Measurements from ENCODE around the gene ZNF70.

DNA sequence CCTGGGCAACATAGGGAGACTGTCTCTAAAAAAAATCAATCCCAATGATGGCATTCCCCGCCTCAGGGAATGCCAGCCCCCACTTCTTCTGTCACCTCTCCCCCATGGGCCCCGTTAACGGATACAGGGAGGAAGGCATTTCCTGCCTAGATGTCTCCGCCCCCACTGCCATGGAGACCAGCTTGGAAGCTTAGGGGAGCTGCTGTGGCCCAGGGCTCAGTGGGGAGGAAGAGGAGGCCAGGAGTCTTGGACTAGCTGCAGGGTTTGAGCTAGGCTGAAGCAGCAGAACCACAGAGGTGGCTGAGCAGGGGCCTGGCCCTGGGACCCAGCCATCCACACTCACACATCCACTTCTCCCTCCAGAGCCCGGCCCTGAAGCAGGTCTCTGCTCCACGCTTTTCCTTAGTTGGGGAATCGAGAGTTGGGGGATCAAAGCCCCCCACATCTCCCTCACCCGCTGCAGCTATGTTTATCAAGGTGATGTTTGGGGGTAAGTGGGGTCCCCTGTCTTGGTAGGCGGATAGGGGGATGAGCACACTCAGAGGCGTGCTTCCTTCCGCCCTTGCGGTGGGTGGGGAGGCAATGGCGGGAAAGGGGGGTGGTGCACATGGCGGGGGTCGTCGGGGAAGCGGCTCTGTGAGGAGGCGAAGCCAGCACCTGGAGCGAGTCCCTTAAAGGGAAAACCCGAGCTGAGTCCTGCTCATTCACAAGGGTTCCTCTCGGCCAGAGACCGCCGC, 12.1 kb upstream of the ZNF70 start, which contains the start of gene C22orf15:
- no peak for TF ChIP-seq CTCF (IDR thresholded peaks at IDR 0.05)
- TF ChIP-seq EP300 (IDR thresholded peaks at IDR 0.05): no peak
- TF ChIP-seq POLR2A (IDR thresholded peaks at IDR 0.05): no peak
- no peak for TF ChIP-seq POLR2AphosphoS5 (IDR thresholded peaks at IDR 0.05)
